ENCODE results near the gene LYPD6B. TPM values are rescaled to one million over a fixed set of nuclear protein-coding genes. Genes with fewer than 3 reads are reported as not detected.

Gene LYPD6B
- polyA plus RNA-seq, 1 of the 3 experiments (the other 2 are of a cell fraction), result 18.2 TPM

GRCh38 chr2:149175956-149176355 is 137.5 kb downstream of the LYPD6B start:
- Histone ChIP-seq H3K4me2 (no peak overlapping the region), H3K27me3 (ENCODE audit: insufficient read depth) (no peaks in the 10 kb centered on the region), H2AFZ (ENCODE audit: low read depth) (no peak overlapping the region), H3K4me3 (ENCODE audit: low read depth in 2 of 2, low read length in 1 of 2) (no peak overlapping the region), H3K9ac (no peak overlapping the region), H3K4me1 (ENCODE audit: control insufficient read depth in 1 of 2, insufficient read depth in 2 of 2, low read depth in 1 of 2, low read length in 1 of 2) (0 out of 4 replicates have a peak, but pooled peaks cover 0 to 5% of the 10 kb centered on the region in 2 experiments), H3K9me3 (no peaks in the 10 kb centered on the region), H3K27ac (ENCODE audit: low read depth in 2 of 2, low read length in 1 of 2) (no peak overlapping the region), H3K9me2 (no peaks in the 10 kb centered on the region), H3F3A (replicated peaks; ENCODE audit: insufficient read depth) (no peaks in the 10 kb centered on the region), H4K20me1 (ENCODE audit: insufficient read depth) (no peaks in the 10 kb centered on the region), H3K79me2 (ENCODE audit: insufficient read depth) (no peaks in the 10 kb centered on the region), H3K36me3 (replicated peaks in 1 of 2; ENCODE audit: control insufficient read depth in 1 of 2, insufficient read depth in 2 of 2, low read length in 1 of 2) (no peaks in the 10 kb centered on the region)
- CTCF ChIA-PET, result interaction anchor here (0.6 kb wide), 1 partner anchor 36 kb away, joined by 3 read pairs; no protein-coding TSS in a partner anchor
- WGBS (ENCODE audit: low lambda C conversion rate), result 94% methylated on average over 2 of the region's 2 CpGs
- DNase-seq, result no peak
- no peak for TF ChIP-seq PBX3 (IDR thresholded peaks at IDR 0.05)
- no peak for TF ChIP-seq CHD2 (IDR thresholded peaks at IDR 0.05; ENCODE audit: low read length, partially characterized antibody)
- no peak for TF ChIP-seq ELF1 (IDR thresholded peaks at IDR 0.05)
- no peak for TF ChIP-seq SIN3A (IDR thresholded peaks at IDR 0.05; ENCODE audit: borderline replicate concordance, low read depth, low read length)
- no peak for TF ChIP-seq NFIC (IDR thresholded peaks at IDR 0.05; ENCODE audit: borderline replicate concordance)
- no peak for TF ChIP-seq MXI1 (IDR thresholded peaks at IDR 0.05; ENCODE audit: low read depth, low read length)
- no peak for TF ChIP-seq EP300 (IDR thresholded peaks at IDR 0.05; ENCODE audit: borderline replicate concordance in 1 of 2, low read depth in 1 of 2, low read length in 1 of 2)
- TF ChIP-seq RAD21 (IDR thresholded peaks at IDR 0.05; ENCODE audit: low read length), result no peak
- no peak for TF ChIP-seq TCF12 (IDR thresholded peaks at IDR 0.05)
- no peak for TF ChIP-seq JUND (IDR thresholded peaks at IDR 0.05)
- no peak for TF ChIP-seq POLR2AphosphoS5 (IDR thresholded peaks at IDR 0.05; ENCODE audit: low read depth, low read length)
- no peak for TF ChIP-seq EZH2phosphoT487 (IDR thresholded peaks at IDR 0.05; ENCODE audit: borderline replicate concordance, low read depth)
- POLR2A ChIA-PET, result no interaction called here

GRCh38 chr2:149178612-149179011 is 140.1 kb downstream of the LYPD6B start:
- no peaks in the 10 kb centered on the region for H3K36me3 ChIP-seq (replicated peaks in 1 of 2; ENCODE audit: control insufficient read depth in 1 of 2, insufficient read depth in 2 of 2, low read length in 1 of 2)
- no peak for DNase-seq
- H3F3A ChIP-seq (replicated peaks; ENCODE audit: insufficient read depth), result no peaks in the 10 kb centered on the region
- H3K79me2 ChIP-seq (ENCODE audit: insufficient read depth), result no peaks in the 10 kb centered on the region
- POLR2A ChIA-PET, result no interaction called here
- H3K4me1 ChIP-seq (ENCODE audit: control insufficient read depth in 1 of 2, insufficient read depth in 2 of 2, low read depth in 1 of 2, low read length in 1 of 2), result 0 out of 4 replicates have a peak, but pooled peaks cover 0 to 5% of the 10 kb centered on the region in 2 experiments
- H3K9me2 ChIP-seq, result no peaks in the 10 kb centered on the region
- H3K27ac ChIP-seq (ENCODE audit: low read depth in 2 of 2, low read length in 1 of 2), result no peak overlapping the region
- H4K20me1 ChIP-seq (ENCODE audit: insufficient read depth), result no peaks in the 10 kb centered on the region
- H3K4me3 ChIP-seq (ENCODE audit: low read depth in 2 of 2, low read length in 1 of 2), result no peak overlapping the region
- WGBS (ENCODE audit: low lambda C conversion rate), result 94% methylated on average over 5 of the region's 5 CpGs
- no peak overlapping the region for H3K4me2 ChIP-seq
- no peak overlapping the region for H3K9ac ChIP-seq
- CTCF ChIA-PET, result no interaction called here
- no peak overlapping the region for H2AFZ ChIP-seq (ENCODE audit: low read depth)
- no peaks in the 10 kb centered on the region for H3K27me3 ChIP-seq (ENCODE audit: insufficient read depth)
- H3K9me3 ChIP-seq, result no peaks in the 10 kb centered on the region
- TF ChIP-seq RFX5 (IDR thresholded peaks at IDR 0.05; ENCODE audit: low read length), result no peak
- TF ChIP-seq CTCF (IDR thresholded peaks at IDR 0.05), result no peak
- no peak for TF ChIP-seq PBX3 (IDR thresholded peaks at IDR 0.05)
- TF ChIP-seq ZBTB33 (IDR thresholded peaks at IDR 0.05; ENCODE audit: borderline replicate concordance, low read depth), result no peak
- no peak for TF ChIP-seq FOSL2 (IDR thresholded peaks at IDR 0.05; ENCODE audit: borderline replicate concordance, low read depth)
- no peak for TF ChIP-seq TEAD4 (IDR thresholded peaks at IDR 0.05; ENCODE audit: borderline replicate concordance, insufficient read depth)
- TF ChIP-seq EZH2phosphoT487 (IDR thresholded peaks at IDR 0.05; ENCODE audit: borderline replicate concordance, low read depth), result no peak
- TF ChIP-seq USF1 (IDR thresholded peaks at IDR 0.05; ENCODE audit: borderline replicate concordance, low read depth), result no peak
- no peak for TF ChIP-seq IRF3 (IDR thresholded peaks at IDR 0.05; ENCODE audit: low read depth, low read length)

All from SK-N-SH (cell line).